IPS-18c (cell line): ENCODE results near the gene NCKAP5.

ENCODE experiments used
- H3K4me3 ChIP-seq: 2 replicates; pipeline ENCODE4 v1.7.0; 2013; ENCODE audit warnings: low read depth, mild to moderate bottlenecking, low read length, moderate library complexity; ENCODE audit not compliant: insufficient read depth
- H3K9me3 ChIP-seq: one replicate; pipeline ENCODE4 v1.6.1; 2013; ENCODE audit warnings: mild to moderate bottlenecking, low read length, moderate library complexity; ENCODE audit not compliant: control insufficient read depth, insufficient read depth

The NCKAP5 gene

DNA sequence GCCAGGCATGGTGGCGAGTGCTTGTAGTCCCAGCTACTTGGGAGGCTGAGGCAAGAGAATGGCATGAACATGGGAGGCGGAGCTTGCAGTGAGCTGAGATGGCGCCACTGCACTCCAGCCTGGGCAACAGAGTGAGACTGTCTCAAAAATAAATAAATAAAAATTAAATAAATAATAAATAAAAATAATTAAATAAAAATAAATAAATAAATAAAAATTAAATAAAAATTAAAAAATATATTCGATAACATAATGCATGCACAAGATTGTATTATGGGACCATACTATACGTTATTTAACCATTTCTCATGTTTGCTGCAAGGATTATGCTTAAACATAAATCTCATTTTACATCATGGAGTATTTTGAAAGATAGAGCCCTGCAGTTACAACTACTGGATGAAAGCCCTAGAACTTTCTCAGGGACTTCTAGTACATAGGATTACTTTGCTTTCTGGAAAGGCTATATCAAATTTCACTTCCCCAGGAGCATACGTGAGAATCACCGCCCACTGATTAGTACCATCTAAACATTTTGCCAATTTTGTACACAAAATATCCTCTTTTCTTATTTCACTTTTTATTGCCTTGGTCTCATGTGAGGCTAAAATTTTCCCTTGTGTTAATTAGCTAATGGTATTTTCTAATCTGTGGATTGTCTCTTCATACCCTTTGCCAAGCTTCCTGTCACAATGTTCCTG is 664.0 kb downstream of the NCKAP5 start:
- no peaks in the 10 kb centered on the region for H3K9me3 ChIP-seq
- H3K4me3 ChIP-seq: no peak overlapping the region

DNA sequence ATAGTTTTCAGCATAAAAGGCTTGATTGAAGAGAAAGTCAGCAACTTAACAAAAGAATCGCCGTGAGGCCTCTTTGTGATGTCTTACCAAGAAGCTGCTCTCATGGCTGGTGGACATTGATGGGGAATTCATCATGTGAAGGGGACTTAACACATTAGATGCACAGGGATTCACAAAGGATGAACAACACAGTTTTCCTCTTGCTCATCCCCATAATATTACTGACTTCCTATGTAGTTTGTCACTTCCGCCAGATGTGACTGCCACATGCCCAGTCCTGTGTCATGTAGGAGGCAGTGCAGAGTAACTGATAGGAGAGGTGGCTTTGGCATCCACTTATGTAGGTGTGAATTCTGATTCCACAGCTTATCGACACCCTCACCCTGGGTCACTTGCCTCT is 665.6 kb downstream of the NCKAP5 start:
- no peak overlapping the region for H3K4me3 ChIP-seq
- H3K9me3 ChIP-seq: no peaks in the 10 kb centered on the region

- H3K9me3 ChIP-seq: no peaks in the 10 kb centered on the region
- no peak overlapping the region for H3K4me3 ChIP-seq
Observed at GRCh38 chr2:132901661-132902060, 666.6 kb downstream of the NCKAP5 start.

- Histone ChIP-seq H3K4me3 (no peak overlapping the region), H3K9me3 (no peaks in the 10 kb centered on the region)
Observed at GRCh38 chr2:132897111-132897510, 671.2 kb downstream of the NCKAP5 start.

GRCh38 chr2:132896073-132896472 is 672.2 kb downstream of the NCKAP5 start:
- H3K9me3 ChIP-seq: no peaks in the 10 kb centered on the region
- H3K4me3 ChIP-seq: no peak overlapping the region

DNA sequence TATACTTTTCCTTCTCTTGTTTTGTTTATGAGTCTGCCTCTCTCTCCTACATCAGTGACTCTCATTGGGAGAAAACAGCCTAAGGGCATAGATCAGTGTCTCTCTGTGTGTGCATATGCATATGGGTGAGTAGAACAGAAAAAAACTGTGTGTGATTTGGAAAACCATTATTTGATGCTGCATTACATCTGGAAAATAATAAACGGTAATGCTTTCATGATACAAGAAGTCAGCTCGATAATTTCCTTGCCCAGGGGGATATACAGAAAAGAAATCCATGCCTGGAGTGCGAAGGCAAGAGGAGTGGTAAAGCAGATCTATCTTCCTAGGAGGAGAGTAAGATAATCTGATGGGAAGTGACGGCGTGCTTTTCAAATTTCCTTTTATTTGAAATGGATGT is 676.8 kb downstream of the NCKAP5 start:
- H3K4me3 ChIP-seq: no peak overlapping the region
- no peaks in the 10 kb centered on the region for H3K9me3 ChIP-seq

GRCh38 chr2:132886574-132886973 is 681.7 kb downstream of the NCKAP5 start:
- peaks cover 2% of the 10 kb centered on the region for H3K9me3 ChIP-seq
- H3K4me3 ChIP-seq: no peak overlapping the region

- H3K4me3 ChIP-seq: no peak overlapping the region
Observed at GRCh38 chr2:132884705-132885104, 683.6 kb downstream of the NCKAP5 start.

DNA sequence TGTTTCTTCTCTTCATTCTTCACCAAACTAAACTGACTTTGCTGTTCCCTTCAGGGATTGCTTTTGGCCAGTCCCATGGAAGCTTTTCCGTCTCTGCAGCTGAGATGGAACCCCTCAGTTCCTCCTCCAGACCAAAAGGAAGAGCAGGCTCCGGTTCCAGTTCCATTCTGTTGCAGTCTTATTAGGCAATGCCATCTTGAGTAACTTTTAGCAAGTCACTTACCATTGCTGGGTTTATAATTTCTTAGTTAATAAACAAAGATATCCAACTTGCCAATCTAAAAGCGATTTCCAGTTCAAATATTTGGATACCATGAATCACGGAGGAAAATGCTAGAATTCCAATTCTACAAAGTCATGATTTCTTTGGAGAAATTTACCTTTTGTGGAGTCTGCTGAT is 684.0 kb downstream of the NCKAP5 start:
- Histone ChIP-seq H3K9me3 (peaks cover 2% of the 10 kb centered on the region), H3K4me3 (no peak overlapping the region)

More at GRCh38 chr2:132884705-132885104, 683.6 kb downstream of the NCKAP5 start:
- peaks cover 2% of the 10 kb centered on the region for H3K9me3 ChIP-seq

- no peak overlapping the region for H3K4me3 ChIP-seq
- peaks cover 2% of the 10 kb centered on the region for H3K9me3 ChIP-seq
Observed at GRCh38 chr2:132883430-132883829, 684.8 kb downstream of the NCKAP5 start.

GRCh38 chr2:132881546-132881945 is 686.7 kb downstream of the NCKAP5 start:
- H3K4me3 ChIP-seq: no peak overlapping the region
- H3K9me3 ChIP-seq: peaks cover 2% of the 10 kb centered on the region

DNA sequence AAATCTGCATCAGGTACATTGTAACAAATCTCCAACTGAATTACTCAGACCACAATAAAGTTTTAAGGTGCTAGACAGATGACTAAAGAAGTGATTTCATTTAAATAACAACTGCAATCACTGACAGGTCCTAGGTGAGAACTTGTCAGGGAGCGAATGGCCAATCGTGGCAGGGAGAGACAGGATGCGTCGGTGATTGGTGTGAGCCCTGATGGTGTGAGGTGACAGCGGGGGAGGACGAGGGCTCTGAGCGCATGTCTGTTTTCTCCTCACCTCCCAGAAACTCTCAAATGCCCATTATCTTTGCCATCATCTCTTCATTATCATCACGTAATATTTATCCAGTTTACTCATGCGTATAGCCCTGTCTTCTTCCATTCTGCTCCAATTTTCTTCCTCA is 690.3 kb downstream of the NCKAP5 start:
- no peaks in the 10 kb centered on the region for H3K9me3 ChIP-seq
- no peak overlapping the region for H3K4me3 ChIP-seq

- Histone ChIP-seq H3K4me3 (no peak overlapping the region), H3K9me3 (no peaks in the 10 kb centered on the region)
Observed at GRCh38 chr2:132876745-132877391, 691.4 kb downstream of the NCKAP5 start.

DNA sequence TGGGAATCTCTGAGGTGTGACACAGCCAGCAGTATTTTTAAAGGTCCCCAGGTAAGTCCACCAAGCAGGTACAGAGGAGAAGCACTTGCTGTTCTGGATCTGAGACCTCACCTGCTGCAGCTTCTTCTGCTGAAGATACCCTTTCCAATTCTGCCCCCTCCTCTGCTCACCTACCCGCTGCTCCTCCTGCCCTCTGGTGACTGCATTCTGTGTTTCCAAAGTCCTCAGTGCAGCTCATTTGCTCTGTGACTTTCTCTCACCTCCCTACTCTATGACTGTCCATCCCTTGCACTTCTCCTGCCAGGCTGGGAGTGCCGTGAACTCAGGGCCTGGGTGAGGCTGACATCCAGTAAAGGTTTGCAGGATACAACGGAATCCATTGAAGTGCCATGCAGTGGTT is 693.1 kb downstream of the NCKAP5 start:
- Histone ChIP-seq H3K9me3 (no peaks in the 10 kb centered on the region), H3K4me3 (no peak overlapping the region)

DNA sequence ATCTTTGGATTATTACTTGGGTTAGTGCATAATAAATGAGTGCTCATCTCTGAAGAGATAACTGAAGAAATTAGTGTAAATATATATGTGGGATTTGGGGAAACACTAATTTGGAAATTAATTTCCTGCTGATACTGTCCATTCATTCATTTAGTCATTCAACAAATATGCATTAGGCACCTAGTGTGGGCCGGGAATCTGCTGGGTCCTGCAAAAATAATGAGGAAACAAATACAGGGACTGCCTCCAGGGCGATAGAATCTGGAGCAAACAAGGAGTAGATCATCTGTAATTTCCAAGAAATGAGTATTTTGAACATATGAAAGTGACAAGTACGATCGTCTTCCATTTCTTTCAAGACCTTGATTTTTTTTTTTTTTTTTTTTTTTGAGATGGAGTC is 694.5 kb downstream of the NCKAP5 start:
- Histone ChIP-seq H3K9me3 (no peaks in the 10 kb centered on the region), H3K4me3 (no peak overlapping the region)

DNA sequence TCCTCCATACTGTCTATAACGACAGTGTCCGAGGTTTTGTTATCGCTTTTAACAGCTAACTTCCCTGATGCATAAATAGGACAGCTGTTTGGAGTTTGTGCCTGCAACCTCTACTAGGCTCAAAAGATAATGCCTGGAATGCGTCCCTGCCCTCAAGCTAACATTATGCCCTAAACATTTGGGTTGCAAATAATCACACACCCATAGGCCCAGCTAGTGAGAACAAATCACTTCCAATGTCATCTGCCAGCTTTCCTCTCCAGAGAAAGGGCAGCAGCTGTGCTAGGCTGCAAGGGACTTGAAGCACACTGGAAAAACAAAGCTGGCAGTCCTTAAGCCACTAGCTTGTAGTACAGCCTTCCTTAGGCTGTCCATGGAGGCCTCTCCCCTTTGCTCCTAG is 696.4 kb downstream of the NCKAP5 start:
- Histone ChIP-seq H3K9me3 (no peaks in the 10 kb centered on the region), H3K4me3 (no peak overlapping the region)

- H3K9me3 ChIP-seq: no peaks in the 10 kb centered on the region
- H3K4me3 ChIP-seq: no peak overlapping the region
Observed at GRCh38 chr2:132863961-132864360, 704.3 kb downstream of the NCKAP5 start.

GRCh38 chr2:132860220-132860619 is 708.0 kb downstream of the NCKAP5 start:
- H3K9me3 ChIP-seq: no peaks in the 10 kb centered on the region
- H3K4me3 ChIP-seq: no peak overlapping the region

DNA sequence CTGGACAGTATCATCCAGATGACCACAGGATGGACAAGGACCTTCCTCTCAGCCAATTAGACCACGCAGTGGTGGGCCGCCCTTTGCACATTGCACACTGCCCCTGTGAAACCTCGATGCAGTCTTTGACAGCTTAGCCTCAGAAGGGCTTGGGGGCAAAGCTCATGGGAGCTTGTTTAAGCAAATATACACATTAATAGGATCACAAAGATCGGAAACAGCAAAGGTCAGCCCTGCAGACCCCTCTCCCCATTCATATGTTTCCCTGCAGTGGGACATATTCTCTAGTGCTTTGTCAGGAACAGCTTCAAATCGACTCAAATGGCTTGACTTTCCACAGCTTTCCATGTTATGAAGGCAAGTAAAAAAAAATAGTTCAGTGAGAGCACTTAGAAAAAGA is 708.7 kb downstream of the NCKAP5 start:
- no peak overlapping the region for H3K4me3 ChIP-seq
- no peaks in the 10 kb centered on the region for H3K9me3 ChIP-seq
